Kidney capillary endothelial cell (primary cell): ENCODE results near the gene PRADC1.
"Not testable (repeated sequence)": the region's sequence is repeated elsewhere in the genome, so short reads cannot be mapped to it uniquely, and the experiment has no call there.

Source experiments
- DNase-seq: peaks from one replicate; pipeline ENCODE4 v3.0.0-alpha.2; 2018; ENCODE audit warnings: low spot score

Gene PRADC1

DNA sequence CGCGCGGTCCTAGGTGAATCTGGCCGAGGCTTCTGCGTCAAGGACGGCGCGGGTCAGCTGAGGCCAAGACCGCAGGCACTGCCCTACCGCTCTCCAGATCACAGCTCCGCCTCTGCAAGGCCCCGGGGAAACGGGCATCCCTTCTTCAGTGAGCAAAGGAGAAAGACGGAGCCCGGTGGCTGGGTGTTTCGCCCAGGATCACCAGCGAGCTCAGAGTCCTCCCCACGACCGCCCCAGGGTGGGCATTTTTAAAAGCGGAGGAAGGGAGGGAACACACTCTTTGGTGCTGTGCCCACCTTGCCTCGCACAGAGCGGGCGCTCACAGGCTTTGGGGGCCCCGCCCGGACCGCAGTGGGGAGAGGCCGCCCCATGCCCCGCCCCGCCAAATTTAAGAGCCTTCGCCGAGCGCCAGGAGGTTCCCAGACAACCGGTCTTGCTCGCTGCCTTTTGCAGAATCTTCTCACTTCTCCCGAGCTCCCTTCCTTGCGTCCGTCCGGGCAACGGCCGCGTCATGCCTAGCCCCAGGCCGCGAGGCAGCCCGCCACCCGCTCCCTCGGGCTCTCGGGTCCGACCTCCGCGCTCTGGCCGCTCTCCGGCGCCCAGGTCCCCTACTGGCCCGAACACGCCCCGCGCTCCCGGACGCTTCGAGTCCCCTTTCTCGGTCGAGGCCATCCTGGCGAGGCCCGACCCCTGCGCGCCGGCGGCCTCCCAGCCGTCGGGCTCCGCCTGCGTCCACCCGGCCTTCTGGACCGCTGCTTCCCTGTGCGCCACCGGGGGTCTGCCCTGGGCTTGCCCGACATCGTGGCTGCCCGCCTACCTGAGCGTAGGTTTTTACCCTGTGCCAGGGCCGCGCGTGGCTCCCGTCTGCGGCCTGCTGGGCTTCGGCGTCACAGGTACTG is 30.6 kb downstream of the PRADC1 start, which contains the start of gene NOTO:
Gene NOTO (plus strand): TSS at position 419 of the 899 bp plus-strand sequence. CDS start 93 bp downstream, at position 512.
- DNase-seq, result no peak

- DNase-seq, result not testable (repeated sequence)
Measured at GRCh38 chr2:73200281-73200680, 32.8 kb downstream of the PRADC1 start.

DNA sequence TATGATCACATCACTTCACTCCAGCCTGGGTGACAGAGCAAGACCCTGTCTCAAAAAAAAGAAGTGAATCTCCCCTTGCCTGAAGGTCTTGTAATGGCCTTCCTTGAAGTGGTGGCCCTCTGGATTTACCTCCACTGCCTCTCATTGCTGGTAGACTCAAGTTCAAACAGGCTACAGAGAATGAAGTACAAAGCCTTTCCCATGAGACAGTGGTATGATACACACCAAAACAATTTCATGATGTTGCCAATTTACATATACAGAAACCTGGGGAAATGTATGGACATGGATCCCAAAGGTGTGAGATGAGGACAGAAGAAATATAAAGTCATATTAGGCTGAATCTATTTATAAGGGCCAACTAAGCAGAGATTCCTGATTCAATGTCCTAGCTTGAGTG is 35.5 kb downstream of the PRADC1 start:
- DNase-seq, result no peak

DNA sequence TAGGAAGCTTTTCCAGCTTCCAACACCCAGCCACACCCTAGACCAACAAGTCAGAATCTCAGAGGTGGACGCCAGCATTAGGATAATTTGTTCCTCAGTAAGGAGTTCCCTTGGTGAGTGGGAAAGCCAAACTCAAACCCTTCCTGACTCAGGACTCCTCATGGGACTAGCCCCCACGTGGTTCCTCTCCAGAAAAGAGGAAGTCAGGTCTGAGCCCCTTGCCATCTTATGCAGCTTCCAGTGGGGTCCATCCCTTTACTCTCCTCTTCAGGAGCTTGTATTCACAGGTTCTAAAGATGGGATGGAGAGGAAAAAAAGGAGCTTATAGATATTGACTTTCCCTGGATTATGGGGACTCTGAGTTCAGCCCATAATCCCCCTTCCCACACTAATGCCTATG is 45.5 kb downstream of the PRADC1 start:
- no peak for DNase-seq

DNA sequence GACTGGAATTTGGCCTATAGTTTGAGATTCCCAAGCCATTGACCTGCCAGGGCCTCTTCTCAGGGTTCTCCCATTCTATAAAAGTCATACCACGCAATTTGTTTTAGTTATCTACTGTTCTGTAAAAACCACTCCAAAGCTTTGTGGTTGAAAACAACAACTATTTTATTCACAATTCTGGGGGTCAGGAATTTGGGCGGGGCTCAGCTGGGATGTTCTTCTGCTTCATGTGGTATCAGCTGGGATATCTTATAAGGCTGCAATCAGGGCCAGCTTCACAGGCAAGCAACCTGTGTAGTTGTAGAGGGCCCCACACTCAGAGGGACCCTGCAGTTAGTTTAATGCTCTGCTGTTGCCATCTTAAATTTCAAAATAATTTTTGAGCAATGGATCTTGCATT is 47.1 kb downstream of the PRADC1 start:
- no peak for DNase-seq
